Measurements from ENCODE around the gene MOB1B.

MOB1B gene

DNA sequence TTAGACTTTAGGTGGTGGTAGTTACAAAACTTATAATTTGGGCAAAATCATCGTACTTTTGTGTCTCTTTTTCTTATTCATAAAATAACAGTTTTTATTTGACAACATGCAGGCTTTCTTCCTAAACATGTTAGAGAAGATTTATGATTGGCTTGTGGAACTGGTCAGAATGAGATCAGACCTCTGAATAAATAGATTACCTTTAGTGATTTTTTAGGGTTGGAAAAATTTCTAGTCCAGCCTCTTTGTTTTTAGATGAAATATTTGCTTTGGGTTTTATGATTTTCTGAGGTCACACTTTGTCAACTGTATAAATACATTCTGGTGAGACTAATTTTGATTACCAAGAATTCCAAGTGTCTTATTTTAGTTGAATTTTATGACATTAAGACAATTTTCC, 29.2 kb downstream of the MOB1B start:
- no peak overlapping the region for H3K27ac ChIP-seq

GRCh38 chr4:70932984-70933383, 30.8 kb downstream of the MOB1B start:
- TF ChIP-seq, protein P1, sequence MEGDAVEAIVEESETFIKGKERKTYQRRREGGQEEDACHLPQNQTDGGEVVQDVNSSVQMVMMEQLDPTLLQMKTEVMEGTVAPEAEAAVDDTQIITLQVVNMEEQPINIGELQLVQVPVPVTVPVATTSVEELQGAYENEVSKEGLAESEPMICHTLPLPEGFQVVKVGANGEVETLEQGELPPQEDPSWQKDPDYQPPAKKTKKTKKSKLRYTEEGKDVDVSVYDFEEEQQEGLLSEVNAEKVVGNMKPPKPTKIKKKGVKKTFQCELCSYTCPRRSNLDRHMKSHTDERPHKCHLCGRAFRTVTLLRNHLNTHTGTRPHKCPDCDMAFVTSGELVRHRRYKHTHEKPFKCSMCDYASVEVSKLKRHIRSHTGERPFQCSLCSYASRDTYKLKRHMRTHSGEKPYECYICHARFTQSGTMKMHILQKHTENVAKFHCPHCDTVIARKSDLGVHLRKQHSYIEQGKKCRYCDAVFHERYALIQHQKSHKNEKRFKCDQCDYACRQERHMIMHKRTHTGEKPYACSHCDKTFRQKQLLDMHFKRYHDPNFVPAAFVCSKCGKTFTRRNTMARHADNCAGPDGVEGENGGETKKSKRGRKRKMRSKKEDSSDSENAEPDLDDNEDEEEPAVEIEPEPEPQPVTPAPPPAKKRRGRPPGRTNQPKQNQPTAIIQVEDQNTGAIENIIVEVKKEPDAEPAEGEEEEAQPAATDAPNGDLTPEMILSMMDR (IDR thresholded peaks at IDR 0.05), result no peak
- no peak for TF ChIP-seq ZFX (IDR thresholded peaks at IDR 0.05; ENCODE audit: borderline replicate concordance)

More for the DNA sequence above, 29.2 kb downstream of the MOB1B start:
- TF ChIP-seq, protein P1 (IDR thresholded peaks at IDR 0.05), result no peak
- TF ChIP-seq ZFX (IDR thresholded peaks at IDR 0.05; ENCODE audit: borderline replicate concordance), result no peak

GRCh38 chr4:70935038-70935695, 33.0 kb downstream of the MOB1B start:
- H3K27ac ChIP-seq, result no peak overlapping the region
- TF ChIP-seq, protein P1 (IDR thresholded peaks at IDR 0.05), result no peak
- no peak for TF ChIP-seq ZFX (IDR thresholded peaks at IDR 0.05; ENCODE audit: borderline replicate concordance)

More at GRCh38 chr4:70932984-70933383, 30.8 kb downstream of the MOB1B start:
- H3K27ac ChIP-seq, result no peak overlapping the region

- no peak for TF ChIP-seq ZFX (IDR thresholded peaks at IDR 0.05; ENCODE audit: borderline replicate concordance)
- TF ChIP-seq, protein P1 (IDR thresholded peaks at IDR 0.05), result no peak
- H3K27ac ChIP-seq, result no peak overlapping the region
Observed at GRCh38 chr4:70936200-70936787, 34.1 kb downstream of the MOB1B start.

GRCh38 chr4:70938086-70938485, 35.9 kb downstream of the MOB1B start:
- TF ChIP-seq ZFX (IDR thresholded peaks at IDR 0.05; ENCODE audit: borderline replicate concordance), result no peak
- TF ChIP-seq, protein P1 (IDR thresholded peaks at IDR 0.05), result no peak
- no peak overlapping the region for H3K27ac ChIP-seq

DNA sequence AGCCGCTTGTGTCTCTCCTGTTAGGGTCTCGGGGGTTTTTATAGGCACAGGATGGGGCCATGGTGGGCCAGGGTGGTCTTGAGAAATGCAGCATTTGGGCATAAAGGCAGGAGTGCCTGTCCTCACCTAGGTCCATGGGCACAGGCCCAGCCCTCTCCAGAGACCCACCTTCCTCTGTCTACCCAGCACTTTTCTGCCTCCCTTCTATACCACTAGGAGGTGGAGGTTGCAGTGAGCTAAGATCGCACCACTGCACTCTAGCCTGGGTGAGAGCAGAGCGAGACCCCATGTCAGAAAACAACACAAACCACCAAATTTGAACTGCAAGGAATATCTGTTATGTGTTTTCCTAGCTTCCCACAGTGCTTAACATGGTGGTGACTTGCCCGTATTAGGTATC, 38.0 kb downstream of the MOB1B start:
- no peak overlapping the region for H3K27ac ChIP-seq
- no peak for TF ChIP-seq ZFX (IDR thresholded peaks at IDR 0.05; ENCODE audit: borderline replicate concordance)
- TF ChIP-seq, protein P1 (IDR thresholded peaks at IDR 0.05), result no peak

DNA sequence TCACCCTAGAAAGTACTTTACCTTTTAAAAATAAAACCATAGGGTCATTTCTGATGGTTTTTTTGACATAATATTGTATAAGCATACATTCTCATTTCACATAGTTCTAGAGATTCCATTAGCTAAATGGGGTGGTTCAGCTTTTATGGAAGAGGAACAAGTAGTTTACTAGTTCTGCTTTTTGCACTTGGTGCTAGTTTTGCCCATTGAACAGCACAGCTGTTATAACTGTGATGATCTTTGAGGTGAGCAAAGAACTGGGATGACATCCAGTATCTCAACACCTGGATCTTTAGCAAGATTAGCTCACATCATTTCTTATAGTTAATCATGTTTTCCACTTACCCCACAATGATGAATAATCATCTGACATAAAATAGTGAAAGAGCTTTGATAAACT, 40.9 kb downstream of the MOB1B start:
- no peak overlapping the region for H3K27ac ChIP-seq
- TF ChIP-seq ZFX (IDR thresholded peaks at IDR 0.05; ENCODE audit: borderline replicate concordance), result no peak
- TF ChIP-seq, protein P1 (IDR thresholded peaks at IDR 0.05), result no peak
